A549 (cell line): Measurements from ENCODE around the gene BCAT1.

Experiments used
- CBX8 ChIP-seq: fragments of 200-600 bp; sonication (generic); IDR thresholded peaks from 2 replicates; pipeline ENCODE4 v1.6.1; 2016
- EP300 ChIP-seq, 2 experiments: fragments of >200 bp; sonication (Bioruptor Twin); formaldehyde crosslinking; IDR thresholded peaks; 2 replicates in 1 of 2; 3 replicates in 1 of 2; pipeline ENCODE4 v1.6.1; 2016 to 2017
- JUN ChIP-seq, 2 experiments: fragments of >200 bp; sonication (Bioruptor Twin); formaldehyde crosslinking; IDR thresholded peaks; 2 replicates in 1 of 2; 3 replicates in 1 of 2; pipeline ENCODE4 v1.6.1; 2016 to 2017
- NFE2L2 ChIP-seq: fragments of 150-350 bp; conservative IDR thresholded peaks from 2 replicates; pipeline ENCODE4 v1.6.1; 2014; ENCODE audit warnings: low read length
- POLR2A ChIP-seq: IDR thresholded peaks from 2 replicates; pipeline ENCODE4 v1.6.1; 2012; ENCODE audit warnings: mild to moderate bottlenecking, low read length
- RAD21 ChIP-seq, 2 experiments: fragments of >200 bp in 1 of 2; sonication (Bioruptor Twin) in 1 of 2; formaldehyde crosslinking in 1 of 2; IDR thresholded peaks in 1 of 2; conservative IDR thresholded peaks in 1 of 2; 2 replicates in 1 of 2; 3 replicates in 1 of 2; pipeline ENCODE4 v1.6.1; 2012 to 2018; ENCODE audit warnings: inconsistent platforms in 1 of 2
- ZFP36 ChIP-seq: fragments of 450-650 bp; IDR thresholded peaks from 2 replicates; pipeline ENCODE4 v1.6.1; 2014; ENCODE audit warnings: borderline replicate concordance; ENCODE audit not compliant: partially characterized antibody
- TF ChIP-seq, protein P1 (sequence below): fragments of >200 bp; sonication (Bioruptor Twin); formaldehyde crosslinking; IDR thresholded peaks from 3 replicates; pipeline ENCODE4 v1.5.1; 2016
- TF ChIP-seq, protein P2 (sequence below): fragments of 450-650 bp; IDR thresholded peaks from 2 replicates; pipeline ENCODE4 v1.6.1; 2014; ENCODE audit warnings: antibody characterized with exemption
- TF ChIP-seq, protein P3 (sequence below): fragments of 250-450 bp; sonication (Bioruptor Pico); IDR thresholded peaks from 2 replicates; pipeline ENCODE4 v1.5.0; 2021; ENCODE audit warnings: mild to moderate bottlenecking, moderate library complexity, borderline replicate concordance

DNA sequence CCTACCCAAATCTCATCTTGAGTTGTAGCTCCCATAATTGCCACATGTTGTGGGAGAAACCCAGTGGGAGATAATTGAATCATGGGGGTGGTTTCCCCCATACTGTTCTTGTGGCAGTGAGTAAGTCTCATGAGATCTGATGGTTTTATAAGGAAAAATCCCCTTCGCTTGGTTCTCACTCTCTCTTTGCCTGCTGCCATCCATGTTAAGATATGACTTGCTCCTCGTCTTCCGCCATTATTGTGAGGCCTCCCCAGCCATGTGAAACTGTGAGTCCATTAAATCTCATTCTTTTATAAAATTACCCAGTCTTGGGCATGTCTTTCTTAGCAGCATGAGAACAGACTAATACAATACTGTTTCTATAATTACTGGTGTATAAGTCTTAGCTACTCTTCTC is 6.5 kb upstream of the BCAT1 start:
- TF ChIP-seq, protein P1, sequence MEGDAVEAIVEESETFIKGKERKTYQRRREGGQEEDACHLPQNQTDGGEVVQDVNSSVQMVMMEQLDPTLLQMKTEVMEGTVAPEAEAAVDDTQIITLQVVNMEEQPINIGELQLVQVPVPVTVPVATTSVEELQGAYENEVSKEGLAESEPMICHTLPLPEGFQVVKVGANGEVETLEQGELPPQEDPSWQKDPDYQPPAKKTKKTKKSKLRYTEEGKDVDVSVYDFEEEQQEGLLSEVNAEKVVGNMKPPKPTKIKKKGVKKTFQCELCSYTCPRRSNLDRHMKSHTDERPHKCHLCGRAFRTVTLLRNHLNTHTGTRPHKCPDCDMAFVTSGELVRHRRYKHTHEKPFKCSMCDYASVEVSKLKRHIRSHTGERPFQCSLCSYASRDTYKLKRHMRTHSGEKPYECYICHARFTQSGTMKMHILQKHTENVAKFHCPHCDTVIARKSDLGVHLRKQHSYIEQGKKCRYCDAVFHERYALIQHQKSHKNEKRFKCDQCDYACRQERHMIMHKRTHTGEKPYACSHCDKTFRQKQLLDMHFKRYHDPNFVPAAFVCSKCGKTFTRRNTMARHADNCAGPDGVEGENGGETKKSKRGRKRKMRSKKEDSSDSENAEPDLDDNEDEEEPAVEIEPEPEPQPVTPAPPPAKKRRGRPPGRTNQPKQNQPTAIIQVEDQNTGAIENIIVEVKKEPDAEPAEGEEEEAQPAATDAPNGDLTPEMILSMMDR, result no peak
- no peak for TF ChIP-seq NFE2L2
- TF ChIP-seq CBX8, result no peak
- no peak for TF ChIP-seq RAD21 (conservative IDR thresholded peaks at IDR 0.05 in 1 of 2, IDR thresholded peaks at IDR 0.05 in 1 of 2)
- TF ChIP-seq ZFP36, result no peak
- TF ChIP-seq, protein P2, sequence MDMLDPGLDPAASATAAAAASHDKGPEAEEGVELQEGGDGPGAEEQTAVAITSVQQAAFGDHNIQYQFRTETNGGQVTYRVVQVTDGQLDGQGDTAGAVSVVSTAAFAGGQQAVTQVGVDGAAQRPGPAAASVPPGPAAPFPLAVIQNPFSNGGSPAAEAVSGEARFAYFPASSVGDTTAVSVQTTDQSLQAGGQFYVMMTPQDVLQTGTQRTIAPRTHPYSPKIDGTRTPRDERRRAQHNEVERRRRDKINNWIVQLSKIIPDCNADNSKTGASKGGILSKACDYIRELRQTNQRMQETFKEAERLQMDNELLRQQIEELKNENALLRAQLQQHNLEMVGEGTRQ, result no peak
- no peak for TF ChIP-seq POLR2A
- no peak for TF ChIP-seq EP300 (IDR thresholded peaks at IDR 0.05)
- TF ChIP-seq JUN (IDR thresholded peaks at IDR 0.05), result no peak
- TF ChIP-seq, protein P3, sequence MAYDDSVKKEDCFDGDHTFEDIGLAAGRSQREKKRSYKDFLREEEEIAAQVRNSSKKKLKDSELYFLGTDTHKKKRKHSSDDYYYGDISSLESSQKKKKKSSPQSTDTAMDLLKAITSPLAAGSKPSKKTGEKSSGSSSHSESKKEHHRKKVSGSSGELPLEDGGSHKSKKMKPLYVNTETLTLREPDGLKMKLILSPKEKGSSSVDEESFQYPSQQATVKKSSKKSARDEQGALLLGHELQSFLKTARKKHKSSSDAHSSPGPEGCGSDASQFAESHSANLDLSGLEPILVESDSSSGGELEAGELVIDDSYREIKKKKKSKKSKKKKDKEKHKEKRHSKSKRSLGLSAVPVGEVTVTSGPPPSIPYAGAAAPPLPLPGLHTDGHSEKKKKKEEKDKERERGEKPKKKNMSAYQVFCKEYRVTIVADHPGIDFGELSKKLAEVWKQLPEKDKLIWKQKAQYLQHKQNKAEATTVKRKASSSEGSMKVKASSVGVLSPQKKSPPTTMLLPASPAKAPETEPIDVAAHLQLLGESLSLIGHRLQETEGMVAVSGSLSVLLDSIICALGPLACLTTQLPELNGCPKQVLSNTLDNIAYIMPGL (CRISPR knock-in tag), result no peak
